Fibroblast of skin of left quadriceps (primary cell): ENCODE measurements around the gene C2CD5.
"Not testable (repeated sequence)": the region's sequence is repeated elsewhere in the genome, so short reads cannot be mapped to it uniquely, and the experiment has no call there.

Source experiments
- DNase-seq, 2 experiments: peaks; one replicate each; pipeline ENCODE4 v3.0.0-alpha.2; 2013; ENCODE audit warnings: low read depth in 2 of 2

The C2CD5 gene

DNA sequence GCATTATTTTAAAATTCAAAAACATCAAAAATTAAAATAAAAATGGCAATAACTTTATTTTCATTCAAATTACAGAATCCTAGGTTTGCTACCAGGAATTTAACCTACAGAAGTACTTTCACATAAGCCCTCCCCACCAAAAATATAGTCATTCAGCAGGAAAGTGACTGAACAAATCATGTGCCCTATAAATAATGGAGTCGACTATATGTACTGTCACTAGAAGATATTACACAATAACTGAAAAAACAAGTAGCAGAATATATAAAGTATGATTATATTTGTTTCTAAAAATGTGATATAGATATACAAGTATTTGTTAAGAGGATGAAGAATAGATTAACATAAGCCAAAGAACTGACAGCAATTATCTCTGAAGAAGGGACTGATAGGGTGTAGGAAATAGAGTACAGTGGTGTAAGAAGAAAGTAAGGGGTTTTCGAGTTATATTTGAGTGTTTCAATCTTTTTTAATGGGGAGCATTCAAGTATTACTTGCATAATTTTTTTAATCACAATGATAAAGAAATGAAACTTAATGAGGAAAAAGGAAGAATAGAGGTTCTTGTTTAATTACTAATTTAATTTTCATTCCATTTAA is 7.9 kb downstream of the C2CD5 start:
- DNase-seq: no peak

DNA sequence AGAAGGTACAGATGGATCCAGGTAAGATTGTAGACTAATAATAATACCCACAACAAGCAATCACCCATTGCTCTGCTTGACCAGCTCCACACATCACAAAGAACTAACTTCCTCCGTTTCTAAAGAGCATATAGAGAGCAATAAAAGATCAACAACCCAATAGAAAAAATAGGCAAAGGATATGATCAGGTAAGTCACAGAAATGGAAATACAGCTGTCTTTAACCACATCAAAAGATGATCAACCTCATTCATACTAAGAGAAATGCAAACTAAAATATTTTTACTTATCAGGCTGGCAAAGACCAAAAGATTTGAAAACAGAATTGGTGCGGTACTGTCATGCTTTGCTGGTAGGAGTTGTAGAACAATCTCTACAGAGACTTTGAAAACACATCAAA is 8.9 kb downstream of the C2CD5 start:
- DNase-seq: no peak

DNA sequence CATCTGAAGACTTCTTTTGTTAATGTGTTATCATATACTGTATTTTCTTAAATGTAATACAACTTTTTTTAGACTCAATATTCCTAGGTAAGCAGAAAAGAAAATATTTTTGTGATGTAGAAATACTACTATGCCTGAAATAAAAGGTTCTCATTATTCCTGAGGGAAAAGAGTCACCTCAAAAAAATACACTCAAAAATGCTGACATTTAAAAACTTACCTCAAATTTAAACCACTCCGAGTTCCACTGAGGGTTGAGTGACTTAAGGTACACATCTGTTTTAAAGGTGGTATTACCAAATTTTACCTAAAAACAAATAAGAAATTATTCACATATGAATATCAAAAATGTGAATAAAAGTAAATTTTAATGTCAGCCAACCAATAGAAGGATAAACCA is 9.3 kb downstream of the C2CD5 start:
- DNase-seq: no peak

DNA sequence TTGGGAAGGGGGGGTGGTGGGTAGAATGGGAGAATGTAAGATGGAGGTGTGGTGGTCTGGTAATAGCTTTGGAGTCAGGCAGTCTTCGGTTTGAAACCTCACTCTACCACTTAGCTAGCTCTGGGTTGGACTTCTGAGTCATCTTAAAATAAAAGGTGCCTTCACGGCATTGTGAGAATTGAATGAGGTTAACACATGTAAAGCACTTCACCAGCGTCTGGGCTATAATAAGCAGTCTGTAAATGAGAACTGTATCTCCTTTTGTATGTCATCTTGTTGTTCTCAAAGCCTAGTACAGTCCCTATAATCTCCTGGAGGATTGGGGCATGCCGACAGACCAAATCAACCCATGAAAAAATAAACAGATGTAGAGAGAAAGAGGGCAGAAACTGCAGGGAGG is 11.2 kb downstream of the C2CD5 start:
- DNase-seq: no peak

DNA sequence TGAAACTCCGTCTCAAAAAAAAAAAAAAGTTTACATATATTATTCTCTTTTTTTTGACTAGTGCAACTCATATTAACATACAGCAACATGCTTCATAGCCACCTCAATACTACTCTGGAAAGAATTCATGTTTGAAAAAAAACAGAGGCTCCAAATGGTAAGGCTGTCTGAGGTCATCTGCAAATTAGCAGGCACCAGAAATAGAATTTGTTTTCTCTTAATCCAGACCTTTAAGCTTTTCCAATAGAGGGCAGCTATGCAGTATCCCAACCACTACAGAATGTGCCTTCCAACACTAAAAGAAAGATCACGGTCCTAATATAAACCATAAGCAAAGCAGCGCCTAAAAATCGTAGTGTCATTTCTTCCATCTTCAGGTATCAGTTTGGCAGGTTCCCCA is 12.0 kb downstream of the C2CD5 start:
- no peak for DNase-seq

DNA sequence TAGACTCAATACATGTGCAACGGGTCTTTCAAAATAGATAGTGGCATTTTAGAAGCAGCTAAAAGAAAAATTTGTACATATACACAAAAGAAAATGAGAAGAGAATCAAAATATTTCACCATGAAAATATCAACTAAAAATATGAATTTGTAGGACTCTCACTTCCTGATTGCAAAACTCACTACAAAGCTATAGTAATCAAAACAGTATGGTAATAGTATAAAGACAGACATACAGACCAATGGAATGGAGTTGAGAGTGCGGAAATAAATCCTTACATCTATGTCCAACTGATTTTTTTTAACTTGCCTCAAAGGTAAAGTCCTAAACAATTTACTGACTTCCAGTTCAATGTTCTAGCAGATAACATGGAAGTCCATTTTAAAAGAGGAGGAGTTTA is 13.1 kb downstream of the C2CD5 start:
- no peak for DNase-seq

DNA sequence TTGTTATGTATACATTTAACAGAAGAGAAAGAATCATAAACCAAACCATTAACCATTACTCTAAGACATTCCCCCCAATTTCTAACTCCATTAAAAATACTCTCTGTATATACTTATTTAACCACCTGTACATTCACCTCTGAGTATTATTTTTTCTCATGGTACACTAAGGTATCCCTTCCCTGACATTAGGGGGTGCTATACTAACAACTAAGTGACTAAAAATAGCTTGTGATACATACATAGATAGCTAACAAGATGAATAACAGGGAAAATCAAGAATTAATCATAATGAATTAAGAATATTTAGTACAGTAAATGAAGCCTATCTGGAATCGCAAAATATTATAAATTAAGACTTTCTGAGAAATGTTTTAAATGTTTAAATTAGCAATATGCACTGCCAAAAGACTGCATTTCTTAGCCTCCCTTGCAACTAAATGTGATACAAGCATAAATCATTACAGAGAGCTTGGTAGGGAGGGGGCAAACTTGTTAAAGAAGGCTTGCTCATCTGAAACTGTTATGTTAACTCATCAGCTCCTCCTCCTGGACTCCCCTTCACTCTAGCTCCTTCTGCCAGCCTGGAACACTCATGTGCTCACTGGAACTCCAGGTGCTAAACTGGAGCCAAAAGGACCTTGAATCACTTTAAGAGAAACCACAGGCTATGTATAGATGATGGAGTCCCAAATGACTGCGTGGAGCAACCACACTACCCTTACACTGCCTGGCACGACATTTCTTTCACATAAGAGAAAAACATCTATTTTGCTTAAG is 14.9 kb downstream of the C2CD5 start:
- DNase-seq: no peak

DNA sequence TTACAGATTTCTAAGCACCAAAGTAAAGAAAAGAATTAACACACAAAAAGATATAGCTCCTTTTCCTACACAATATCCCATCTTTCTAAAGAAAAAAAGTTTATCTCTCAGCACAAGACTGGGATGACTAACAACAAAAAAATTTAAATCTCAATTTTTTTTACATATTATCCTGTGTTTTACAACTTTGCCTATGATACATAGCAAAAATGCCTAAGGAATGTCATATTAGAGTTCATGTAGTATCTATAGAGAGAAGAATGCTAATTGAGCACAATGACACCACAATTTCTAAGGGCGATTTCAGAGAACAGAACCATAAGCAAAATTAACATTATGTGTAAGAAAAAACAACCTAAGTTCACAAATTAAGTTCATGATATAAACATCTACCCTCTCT is 16.3 kb downstream of the C2CD5 start:
- DNase-seq: peak; percentile 76 to 78

DNA sequence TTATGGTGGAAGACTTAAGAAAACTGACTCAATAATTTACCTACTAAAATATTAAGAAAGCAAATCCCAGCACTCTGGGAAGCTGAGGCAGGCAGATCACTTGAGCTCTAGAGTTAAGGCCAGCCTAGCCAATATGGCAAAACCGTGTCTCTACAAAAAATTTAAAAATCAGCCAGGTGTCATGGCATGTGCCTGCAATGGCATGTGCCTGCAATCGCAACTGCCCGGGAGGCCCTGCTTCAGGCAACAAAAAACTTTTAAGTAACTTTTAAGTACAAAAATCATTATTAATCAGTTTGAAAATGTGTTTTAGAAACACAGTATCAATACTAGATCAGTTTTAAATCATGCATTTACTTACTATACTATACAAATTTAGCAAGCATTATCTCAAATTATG is 17.5 kb downstream of the C2CD5 start:
- DNase-seq: no peak

DNA sequence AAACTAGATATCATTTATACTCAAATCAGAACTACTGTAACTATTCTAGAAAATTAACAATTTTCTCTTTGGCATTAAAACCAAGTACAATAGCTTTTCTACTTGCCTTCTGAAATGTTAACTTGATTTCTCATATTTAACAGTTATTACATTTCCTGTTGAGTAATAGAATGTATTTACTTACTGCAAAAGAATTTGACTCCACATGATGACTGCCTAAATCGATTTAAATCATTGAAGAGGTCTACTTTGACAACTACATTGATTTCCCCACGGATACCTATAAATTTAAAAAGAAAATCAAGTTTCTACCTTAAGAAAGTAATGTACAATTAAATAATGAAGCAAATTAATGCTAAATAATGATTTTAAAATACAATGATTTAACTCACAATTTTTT is 18.9 kb downstream of the C2CD5 start:
- DNase-seq: peak; percentile 26 to 29

DNA sequence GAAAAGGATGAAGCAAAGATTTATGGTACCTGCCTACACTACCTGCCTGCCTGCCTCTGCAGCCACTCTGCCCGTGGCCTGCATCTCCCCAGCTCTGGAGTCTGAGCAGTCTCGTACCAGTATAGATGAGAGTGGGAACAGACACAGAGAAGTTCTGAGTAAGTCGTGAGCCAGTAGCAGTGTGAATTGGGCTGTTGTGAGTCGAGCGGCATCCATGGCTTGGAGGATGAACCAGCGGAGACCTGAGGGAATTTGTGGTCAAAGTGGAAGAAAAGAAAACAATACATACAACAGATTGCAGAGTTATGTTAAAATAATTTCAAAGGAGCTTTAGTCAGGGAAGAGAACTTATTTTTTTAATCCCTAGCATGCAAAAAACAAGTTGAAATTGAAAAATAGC is 25.3 kb downstream of the C2CD5 start:
- DNase-seq: no peak

DNA sequence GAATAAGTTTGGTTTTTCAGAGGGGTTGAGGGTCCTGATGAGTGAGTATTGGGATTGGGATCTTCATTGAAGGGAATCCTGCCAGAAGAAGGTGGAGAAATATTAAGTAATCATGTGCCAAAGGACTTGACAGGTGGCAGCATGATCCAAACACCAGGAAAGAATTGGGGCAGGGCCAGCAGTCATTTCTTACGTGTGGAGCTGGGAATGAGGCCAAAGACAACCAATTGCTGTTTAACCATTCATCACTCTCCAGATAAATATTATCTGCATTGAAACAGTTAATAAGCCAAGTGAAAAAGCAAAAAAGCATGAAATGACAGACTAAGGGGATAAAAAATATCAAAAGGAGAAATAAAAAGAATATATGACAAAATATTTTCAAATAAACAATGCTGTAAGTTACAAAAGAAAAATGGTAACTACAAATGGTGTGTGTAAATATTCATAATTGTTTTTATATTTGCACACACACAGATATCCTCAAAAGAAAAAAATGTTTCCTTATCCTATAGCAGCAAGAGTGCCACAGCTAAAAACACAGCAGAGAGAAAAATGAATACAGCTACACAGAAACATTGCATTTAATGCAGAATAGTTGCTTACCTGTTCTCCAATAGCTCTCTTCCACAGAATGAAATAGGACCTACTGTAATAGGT is 26.2 kb downstream of the C2CD5 start:
- DNase-seq: no peak

DNA sequence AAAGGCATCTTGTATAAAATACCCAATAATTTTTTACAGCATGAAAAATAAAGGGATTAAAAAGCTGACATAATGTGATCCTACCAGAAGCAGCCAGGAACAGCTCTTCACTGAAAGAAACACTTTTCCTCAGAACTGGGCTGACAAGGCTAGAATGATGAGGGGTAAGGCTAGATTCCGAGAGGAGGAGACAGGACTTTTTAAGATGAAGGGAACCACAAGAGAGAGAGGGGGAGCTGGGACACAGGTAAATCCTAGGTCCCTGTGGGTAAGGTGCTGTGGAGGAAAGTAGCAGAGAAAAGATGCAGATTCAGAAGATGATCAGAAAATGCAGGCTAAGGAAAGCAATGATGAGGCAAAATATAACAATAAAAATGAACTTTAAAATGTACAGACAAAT is 29.5 kb downstream of the C2CD5 start:
- DNase-seq: no peak

DNA sequence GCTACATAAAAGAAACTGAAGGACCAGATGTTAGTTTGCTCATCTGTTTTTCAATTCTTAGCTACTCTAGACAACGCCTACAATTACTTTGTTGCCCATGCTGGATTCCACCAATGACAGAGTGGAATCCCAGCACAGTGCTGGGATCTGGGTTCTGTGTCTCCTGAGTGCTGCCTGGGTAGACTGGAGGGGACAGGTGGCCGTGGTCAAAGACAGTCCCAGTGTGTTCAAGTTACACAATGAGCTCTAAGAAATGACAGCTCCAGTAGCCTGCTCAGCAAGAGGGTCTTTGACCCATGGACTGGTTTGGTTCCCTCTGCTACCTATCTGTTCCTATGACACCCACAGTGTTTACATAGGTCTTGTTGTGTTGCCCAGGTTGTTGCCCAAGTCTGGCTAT is 38.5 kb downstream of the C2CD5 start:
- DNase-seq: no peak

DNA sequence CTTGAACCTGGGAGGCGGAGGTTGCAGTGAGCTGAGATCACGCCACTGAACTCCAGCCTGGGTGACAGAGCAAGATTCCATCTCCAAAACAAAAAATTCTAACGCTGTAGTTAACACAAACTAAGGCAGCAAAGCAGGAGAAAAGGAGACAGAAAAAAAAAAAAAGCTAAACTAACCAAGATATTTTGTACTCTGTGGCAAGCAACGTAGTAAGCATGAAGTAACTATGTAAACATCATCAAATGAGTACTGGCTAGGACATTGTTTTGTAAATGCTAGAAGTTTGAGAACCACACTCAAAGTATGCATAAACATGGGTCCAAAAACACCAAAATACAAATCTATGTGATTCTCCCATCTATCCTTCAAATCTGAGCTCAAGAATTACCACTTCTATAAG is 44.2 kb downstream of the C2CD5 start:
- DNase-seq: no peak

DNA sequence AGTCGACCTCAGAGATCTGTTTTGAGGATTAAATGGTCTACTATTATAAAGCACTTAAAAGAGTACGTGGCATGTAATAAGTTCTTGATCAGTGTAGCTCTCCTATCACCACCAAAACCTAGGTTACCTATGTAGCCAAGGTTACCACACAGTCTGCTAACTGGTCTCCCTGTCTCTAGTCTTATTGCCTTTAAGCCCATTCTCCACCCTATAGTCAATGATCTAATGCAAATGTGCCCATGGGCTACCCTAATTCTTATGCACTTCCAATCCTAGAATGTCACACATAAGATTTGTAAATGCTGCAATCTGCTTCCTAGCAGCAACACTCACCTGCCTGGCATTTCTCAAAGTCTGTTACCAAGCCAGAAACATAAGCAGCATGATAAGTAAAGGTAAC is 44.9 kb downstream of the C2CD5 start:
- DNase-seq: no peak

DNA sequence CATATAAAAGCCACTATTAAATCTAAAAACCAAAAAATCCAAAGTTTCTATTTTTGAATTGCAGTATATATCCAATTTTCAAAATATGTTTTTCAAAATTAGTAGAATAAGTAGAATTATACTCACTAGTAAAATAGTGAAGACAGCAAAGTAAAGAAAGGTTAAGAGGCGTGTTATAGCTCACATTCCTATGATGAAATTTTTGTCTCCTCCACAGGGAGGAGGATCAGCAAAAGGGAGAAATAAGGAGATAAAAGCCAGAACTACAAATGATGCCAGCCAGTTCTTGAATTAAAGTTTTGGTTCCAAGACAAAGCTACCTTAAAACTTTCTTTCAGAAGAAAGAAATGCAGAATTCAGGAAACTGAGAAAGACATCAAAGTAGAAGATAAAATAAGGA is 50.0 kb downstream of the C2CD5 start:
- no peak for DNase-seq

DNA sequence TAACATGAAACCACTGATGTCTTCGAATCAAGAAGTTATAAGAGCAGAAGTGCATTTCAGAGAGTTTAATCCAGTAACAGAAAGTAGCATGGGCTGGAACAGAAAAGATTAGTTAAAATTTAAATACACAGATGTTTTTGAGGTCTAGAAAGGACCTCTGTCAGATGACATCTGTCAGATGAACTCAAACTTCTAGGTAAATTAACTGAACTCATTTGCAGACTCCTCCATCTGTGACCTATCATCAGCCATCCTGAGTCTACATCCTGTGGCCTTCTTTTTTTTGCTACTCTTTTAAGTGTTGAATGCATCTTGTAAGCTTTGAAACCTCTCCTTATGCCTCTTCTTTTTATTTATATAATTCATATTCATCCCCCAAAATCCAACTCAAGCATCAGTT is 53.3 kb downstream of the C2CD5 start:
- DNase-seq: no peak

DNA sequence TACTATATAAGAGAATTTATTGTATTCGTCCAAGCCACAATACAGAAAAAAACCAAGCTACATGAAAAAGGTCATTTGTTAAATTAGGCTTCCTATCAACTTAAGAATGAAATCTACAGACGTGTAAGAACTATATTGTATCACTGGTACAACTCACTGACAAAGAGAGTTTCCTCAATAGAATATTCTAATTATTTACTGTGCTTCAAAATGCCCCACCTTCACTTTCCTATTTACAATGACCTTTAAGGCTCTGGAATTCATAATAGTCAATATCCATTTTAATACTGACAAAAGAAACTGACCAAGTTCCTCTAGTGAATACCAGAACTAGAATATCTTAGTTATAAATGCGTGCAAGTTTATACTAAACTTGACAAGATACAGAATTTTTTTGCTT is 55.9 kb downstream of the C2CD5 start:
- no peak for DNase-seq

DNA sequence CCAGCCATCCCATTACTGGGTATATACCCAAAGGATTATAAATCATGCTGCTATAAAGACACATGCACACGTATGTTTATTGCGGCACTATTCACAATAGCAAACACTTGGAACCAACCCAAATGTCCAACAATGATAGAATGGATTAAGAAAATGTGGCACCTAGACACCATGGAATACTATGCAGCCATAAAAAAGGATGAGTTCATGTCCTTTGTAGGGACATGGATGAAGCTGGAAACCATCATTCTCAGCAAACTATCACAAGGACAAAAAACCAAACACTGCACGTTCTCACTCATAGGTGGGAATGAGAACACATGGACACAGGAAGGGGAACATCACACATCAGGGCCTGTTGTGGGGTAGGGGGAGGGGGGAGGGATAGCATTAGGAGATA is 56.7 kb downstream of the C2CD5 start:
- DNase-seq: not testable (repeated sequence)

DNA sequence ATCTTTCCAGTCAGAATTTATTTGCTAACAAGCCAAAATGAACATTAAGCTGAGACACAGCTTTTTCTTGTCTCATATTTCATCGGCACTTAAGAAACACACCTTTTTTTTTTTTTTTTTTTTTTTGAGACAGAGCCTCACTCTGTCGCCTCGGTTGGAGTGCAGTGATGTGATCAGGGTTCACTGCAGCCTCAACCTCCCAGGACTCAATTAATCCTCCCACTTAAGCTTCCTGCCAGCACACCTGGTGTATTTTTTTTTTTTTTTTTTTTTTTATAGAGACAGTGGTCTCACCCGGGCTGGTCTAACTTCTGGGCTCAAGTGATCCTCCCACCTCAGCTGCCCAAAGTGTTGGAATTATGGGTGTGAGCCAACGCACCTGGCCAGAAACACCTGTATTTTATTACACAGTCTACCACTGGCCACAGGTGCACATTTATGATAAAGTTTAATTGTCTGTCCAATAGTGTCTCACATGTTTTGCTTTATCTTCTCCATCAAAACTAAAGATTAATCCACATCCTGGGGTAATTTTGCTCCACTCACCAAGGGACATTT is 62.7 kb downstream of the C2CD5 start:
- no peak for DNase-seq

DNA sequence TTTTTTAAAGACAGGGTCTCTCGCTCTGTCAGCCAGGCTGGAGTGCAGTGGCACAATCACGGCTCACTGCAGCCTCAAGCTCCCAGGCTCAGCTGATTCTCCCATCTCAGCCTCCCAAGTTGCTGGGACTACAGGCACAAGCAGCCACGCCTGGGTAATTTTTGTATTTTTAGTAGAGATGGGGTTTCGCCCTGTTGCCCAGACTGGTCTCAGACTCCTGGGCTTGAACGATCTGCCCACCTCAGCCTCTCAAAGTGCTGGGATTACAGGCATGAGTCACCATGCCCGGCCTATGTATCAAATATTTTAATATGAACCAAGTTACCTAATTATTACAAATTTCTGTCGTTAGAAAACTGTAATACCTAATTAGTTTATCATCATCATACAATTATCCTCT is 63.5 kb downstream of the C2CD5 start:
- not testable (repeated sequence) for DNase-seq

DNA sequence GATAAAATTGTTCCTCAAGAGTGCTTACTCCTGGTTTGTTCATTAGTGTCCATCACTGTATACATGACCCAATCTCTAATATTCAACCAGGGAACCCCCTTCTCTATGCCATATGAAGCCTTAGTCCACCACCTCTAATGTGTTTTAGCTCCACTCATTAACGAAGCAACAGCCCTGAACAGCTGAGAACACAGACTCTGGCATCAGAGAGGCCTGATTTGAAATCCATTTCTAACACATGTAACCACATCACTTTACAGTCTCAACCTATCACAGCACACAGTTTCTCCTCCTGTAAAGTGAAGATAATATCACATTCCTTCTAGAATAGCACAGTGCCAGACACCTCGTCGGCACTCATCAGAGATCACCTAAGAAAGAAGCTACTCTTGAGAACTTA is 64.3 kb downstream of the C2CD5 start:
- DNase-seq: no peak
